ENCODE results near the gene ECE1. TPM values are rescaled to one million over a fixed set of nuclear protein-coding genes. Genes with fewer than 3 reads are reported as not detected.

ECE1 gene
- total and polyA plus RNA-seq, 9 of the 15 experiments (the other 6 are each of a cell fraction or from before 2014, with no cell fraction given): 0.56 to 34.8 (median 11.0) TPM

GRCh38 chr1:21325231-21325718 lies 35.0 kb upstream of the ECE1 start:
- Histone ChIP-seq H3K79me2 (ENCODE audit: control insufficient read depth, insufficient read depth, low read length) (no peaks in the 10 kb centered on the region), H3K9me3 (replicated peaks; ENCODE audit: control insufficient read depth, insufficient read depth, low read depth, low read length) (no peaks in the 10 kb centered on the region), H3K27ac (ENCODE audit: extremely low read depth, low read depth, low read length) (no peak overlapping the region; the same call in 2 of the 3 replicates), H3K9ac (ENCODE audit: insufficient read depth in 1 of 2, low read depth in 2 of 2, low read length in 2 of 2) (no peak overlapping the region; a peak in 1 of 4 replicates), H3K4me1 (replicated peaks in 1 of 2; ENCODE audit: control insufficient read depth in 2 of 2, insufficient read depth in 2 of 2, low read length in 2 of 2) (peaks cover 37 to 41% of the 10 kb centered on the region in 2 experiments), H3K4me3 (no peak overlapping the region), H4K20me1 (replicated peaks; ENCODE audit: control insufficient read depth, insufficient read depth, low read length) (peaks cover 39% of the 10 kb centered on the region), H3K36me3 (ENCODE audit: control insufficient read depth, insufficient read depth, low read length) (no peaks in the 10 kb centered on the region; the same call in 2 of the 3 replicates), H3K4me2 (ENCODE audit: insufficient read depth, low read length) (no peak overlapping the region), H3K27me3 (ENCODE audit: control insufficient read depth in 2 of 2, insufficient read depth in 2 of 2, low read length in 2 of 2) (no peaks in the 10 kb centered on the region), H2AFZ (ENCODE audit: low read depth, low read length) (no peak overlapping the region), H3K9me1 (ENCODE audit: control insufficient read depth, insufficient read depth, low read length) (peaks cover 5% of the 10 kb centered on the region)
- BruUV-seq (replicated peaks): no TSS peak
- ChIA-PET CTCF (ENCODE audit: low intra/inter-chr PET ratio) (interaction anchor here (0.7 kb wide), 1 partner anchor 8 kb away, joined by 4 read pairs; no protein-coding TSS in a partner anchor), POLR2A (interaction anchor here (0.7 to 2.5 kb wide), 9 partner anchors 9 to 185 kb away, joined by 3 to 11 read pairs (median 5); no protein-coding TSS in a partner anchor)
- intact Hi-C loops (cut with micrococcal nuclease) (no loop called here), in situ Hi-C loops (cut with MboI) (no loop called here)
- FAIRE-seq: no peak
- TF ChIP-seq SMARCB1 (IDR thresholded peaks at IDR 0.05; ENCODE audit: insufficient read length, low read depth): no peak
- no peak for TF ChIP-seq HIVEP1 (CRISPR knock-in tag; IDR thresholded peaks at IDR 0.05)
- TF ChIP-seq NCOA4 (IDR thresholded peaks at IDR 0.05; ENCODE audit: partially characterized antibody): no peak
- TF ChIP-seq, protein P1, sequence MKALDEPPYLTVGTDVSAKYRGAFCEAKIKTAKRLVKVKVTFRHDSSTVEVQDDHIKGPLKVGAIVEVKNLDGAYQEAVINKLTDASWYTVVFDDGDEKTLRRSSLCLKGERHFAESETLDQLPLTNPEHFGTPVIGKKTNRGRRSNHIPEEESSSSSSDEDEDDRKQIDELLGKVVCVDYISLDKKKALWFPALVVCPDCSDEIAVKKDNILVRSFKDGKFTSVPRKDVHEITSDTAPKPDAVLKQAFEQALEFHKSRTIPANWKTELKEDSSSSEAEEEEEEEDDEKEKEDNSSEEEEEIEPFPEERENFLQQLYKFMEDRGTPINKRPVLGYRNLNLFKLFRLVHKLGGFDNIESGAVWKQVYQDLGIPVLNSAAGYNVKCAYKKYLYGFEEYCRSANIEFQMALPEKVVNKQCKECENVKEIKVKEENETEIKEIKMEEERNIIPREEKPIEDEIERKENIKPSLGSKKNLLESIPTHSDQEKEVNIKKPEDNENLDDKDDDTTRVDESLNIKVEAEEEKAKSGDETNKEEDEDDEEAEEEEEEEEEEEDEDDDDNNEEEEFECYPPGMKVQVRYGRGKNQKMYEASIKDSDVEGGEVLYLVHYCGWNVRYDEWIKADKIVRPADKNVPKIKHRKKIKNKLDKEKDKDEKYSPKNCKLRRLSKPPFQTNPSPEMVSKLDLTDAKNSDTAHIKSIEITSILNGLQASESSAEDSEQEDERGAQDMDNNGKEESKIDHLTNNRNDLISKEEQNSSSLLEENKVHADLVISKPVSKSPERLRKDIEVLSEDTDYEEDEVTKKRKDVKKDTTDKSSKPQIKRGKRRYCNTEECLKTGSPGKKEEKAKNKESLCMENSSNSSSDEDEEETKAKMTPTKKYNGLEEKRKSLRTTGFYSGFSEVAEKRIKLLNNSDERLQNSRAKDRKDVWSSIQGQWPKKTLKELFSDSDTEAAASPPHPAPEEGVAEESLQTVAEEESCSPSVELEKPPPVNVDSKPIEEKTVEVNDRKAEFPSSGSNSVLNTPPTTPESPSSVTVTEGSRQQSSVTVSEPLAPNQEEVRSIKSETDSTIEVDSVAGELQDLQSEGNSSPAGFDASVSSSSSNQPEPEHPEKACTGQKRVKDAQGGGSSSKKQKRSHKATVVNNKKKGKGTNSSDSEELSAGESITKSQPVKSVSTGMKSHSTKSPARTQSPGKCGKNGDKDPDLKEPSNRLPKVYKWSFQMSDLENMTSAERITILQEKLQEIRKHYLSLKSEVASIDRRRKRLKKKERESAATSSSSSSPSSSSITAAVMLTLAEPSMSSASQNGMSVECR (CRISPR knock-in tag; IDR thresholded peaks at IDR 0.05): 0 out of 2 replicates have a peak, but pooled peaks have one; percentile 13
- TF ChIP-seq CSDE1 (IDR thresholded peaks at IDR 0.05): no peak
- TF ChIP-seq CEBPZ (IDR thresholded peaks at IDR 0.05; ENCODE audit: borderline replicate concordance, low read depth, low read length): no peak
- TF ChIP-seq ZNF785 (CRISPR knock-in tag; IDR thresholded peaks at IDR 0.05): no peak
- TF ChIP-seq DDX20 (tag; IDR thresholded peaks at IDR 0.05; ENCODE audit: low read depth): no peak
- 81% methylated on average over 7 of the region's 7 CpGs for WGBS (ENCODE audit: insufficient coverage, low coverage, missing lambda C conversion rate)
- ATAC-seq: no peak
- no peak for DNase-seq (ENCODE audit: extremely low read depth in 1 of 4, low spot score in 3 of 4)
